8988T (cell line): ENCODE results near the gene MVB12B.

Source experiments
- DNase-seq: peaks from one replicate; pipeline ENCODE4 v3.0.0; 2011

Gene MVB12B

GRCh38 chr9:126331964-126332748 lies 5.5 kb downstream of the MVB12B start:
- DNase-seq = no peak

DNA sequence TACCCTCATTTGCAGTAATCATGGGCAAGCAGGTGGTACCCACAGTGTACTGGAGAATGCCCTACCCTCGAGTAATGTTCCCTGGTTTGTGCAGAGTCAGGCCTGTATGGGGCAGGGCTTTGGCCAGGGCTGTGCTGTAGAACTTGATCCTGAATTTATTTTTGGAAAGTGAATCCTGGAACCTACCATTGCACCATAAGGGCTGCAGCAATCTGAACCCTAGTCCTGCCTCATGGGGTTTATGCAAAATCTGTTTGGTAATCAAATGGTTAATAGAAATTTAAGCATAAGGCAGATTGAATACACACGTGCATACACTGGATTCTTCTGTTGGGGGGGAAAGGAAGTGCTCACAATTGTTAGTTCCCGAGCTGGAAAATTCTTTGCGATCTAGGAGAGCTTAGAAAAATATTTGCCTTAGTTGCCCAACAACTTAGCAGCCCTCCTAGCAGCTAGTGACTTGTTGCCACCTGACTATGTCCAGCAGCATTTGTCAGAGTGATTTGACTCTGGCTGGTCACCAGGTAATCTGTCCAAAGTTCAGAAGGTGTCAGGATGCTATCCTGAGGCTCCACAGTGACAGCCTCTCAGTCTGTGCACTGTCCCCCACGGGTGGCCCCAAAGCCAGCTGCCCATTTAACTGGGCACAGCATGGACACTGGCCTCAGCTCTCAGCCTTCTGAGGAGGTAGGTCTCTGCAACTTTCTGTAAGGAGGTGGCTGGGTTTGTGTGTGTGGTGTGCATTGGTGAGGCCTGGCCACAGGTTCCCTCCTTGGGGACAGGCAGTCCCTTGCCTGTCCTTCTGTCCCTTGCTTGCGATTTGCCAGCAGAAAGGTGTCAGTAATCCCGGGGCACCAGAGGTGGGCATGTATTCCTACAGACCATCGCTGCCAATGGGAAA lies 8.3 kb downstream of the MVB12B start:
- DNase-seq = no peak

- DNase-seq = no peak
These were observed 9.5 kb downstream of the MVB12B start for GRCh38 chr9:126335837-126336735.

DNA sequence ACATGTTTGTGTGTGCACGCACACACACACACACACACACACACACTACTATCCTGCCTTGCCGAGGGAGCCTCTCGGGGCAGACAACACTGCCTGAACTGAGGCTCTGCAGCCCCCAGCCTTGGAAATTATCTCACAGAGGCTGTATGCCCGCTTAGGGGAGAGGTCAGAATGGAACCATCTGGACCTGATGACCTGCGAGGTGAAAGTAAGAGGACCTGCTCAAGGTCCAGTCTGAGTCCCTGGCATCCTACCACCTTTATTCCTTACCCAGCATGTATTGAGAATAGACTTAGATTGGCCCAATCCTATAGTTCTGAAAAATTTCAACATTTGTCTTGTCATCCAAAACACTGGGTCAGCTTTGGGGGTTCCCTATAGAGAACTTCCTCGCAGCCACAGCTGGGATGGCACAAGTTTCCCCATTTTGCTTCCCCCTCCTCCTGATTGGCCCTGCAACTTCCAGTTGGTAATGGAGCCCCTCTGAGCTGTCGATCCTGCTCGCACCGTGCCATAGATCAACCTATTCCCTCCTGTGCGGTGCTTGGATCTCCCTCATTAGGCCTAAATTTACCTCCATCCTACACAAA lies 10.2 kb downstream of the MVB12B start:
- DNase-seq = no peak

- DNase-seq = no peak
These were observed 11.2 kb downstream of the MVB12B start for GRCh38 chr9:126337729-126338372.

DNA sequence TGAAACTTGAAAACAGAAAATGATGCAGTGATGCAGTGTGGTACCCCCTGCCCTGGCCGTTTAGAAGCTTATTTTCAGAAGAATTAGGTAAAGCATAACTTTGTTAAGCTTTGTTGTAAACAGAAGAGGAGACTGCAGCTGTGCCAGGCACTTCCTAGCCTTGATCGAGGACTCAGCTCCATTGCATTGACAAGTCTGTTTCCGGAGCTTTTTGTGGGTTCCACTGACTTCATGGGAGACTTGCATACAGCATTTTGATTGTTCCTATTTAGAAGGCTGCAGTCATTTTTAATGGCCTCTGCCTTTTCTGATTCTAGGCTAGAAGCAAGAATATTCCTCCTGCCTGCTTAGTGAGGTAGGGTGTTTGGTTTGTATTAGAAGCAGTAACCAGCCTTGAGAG lies 12.3 kb downstream of the MVB12B start:
- DNase-seq = no peak

DNA sequence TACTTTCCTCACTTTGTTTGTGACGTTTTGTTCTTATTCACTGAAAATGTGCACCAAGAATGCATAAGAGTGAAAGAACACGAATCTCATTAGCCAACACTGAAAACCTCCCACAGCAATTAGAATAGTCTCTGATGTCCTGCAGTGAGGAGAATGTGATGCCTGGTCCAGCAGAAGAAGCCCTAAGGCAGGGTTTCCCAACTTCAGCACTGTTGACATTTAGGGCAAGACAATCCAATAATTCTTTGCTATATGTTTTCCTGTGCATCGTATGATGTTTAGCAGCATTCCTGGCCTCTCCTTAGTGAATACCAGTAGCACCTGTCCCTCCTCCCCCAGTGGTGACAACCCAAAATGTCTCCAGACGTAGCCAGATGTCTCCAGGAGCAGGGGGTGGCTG lies 14.8 kb downstream of the MVB12B start:
- no peak for DNase-seq

GRCh38 chr9:126341902-126342301 lies 15.3 kb downstream of the MVB12B start:
- DNase-seq = no peak

GRCh38 chr9:126342621-126343031 lies 16.0 kb downstream of the MVB12B start:
- DNase-seq = no peak

DNA sequence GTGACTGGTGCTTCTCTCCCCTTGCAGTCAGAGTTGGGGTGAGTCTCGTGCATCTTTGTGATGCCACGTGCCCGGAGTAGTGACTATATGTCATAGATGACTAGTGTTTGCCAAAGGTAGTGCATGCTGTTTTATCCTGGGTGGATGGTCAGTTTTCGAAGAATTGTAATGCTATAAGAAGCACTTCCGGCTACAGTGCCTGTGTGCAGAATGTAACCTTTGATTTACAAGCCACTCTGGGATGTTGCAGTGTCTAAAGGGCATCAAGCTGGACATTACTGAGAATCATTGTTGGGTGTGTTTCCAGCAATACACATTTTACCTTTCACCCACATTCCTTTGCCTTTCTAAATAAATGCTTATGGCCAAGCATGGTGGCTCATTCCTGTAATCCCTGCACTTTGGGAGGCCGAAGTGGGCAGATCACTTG lies 16.7 kb downstream of the MVB12B start:
- DNase-seq = no peak

DNA sequence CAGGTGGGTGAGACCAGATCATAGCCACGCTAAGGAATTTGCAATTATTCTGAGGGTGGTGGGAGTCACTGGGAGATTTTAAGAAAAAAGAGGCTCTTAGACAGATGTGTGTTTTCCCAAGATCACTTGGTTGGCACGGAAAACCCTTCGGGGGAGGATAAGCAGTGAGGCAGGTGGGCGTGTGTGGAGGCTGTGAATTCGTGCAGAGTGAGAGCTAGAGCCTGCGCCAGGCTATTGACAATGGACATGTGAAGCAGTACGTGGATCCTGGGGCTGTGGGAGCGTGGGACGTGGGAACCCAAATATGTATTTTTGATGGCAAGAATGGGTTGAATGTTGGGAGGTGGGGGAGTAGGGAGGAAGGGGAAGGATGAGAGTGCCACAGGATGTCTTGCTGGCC lies 19.4 kb downstream of the MVB12B start:
- no peak for DNase-seq

GRCh38 chr9:126347093-126347492 lies 20.5 kb downstream of the MVB12B start:
- DNase-seq = no peak

- no peak for DNase-seq
These were observed 21.5 kb downstream of the MVB12B start for GRCh38 chr9:126347911-126348760.

DNA sequence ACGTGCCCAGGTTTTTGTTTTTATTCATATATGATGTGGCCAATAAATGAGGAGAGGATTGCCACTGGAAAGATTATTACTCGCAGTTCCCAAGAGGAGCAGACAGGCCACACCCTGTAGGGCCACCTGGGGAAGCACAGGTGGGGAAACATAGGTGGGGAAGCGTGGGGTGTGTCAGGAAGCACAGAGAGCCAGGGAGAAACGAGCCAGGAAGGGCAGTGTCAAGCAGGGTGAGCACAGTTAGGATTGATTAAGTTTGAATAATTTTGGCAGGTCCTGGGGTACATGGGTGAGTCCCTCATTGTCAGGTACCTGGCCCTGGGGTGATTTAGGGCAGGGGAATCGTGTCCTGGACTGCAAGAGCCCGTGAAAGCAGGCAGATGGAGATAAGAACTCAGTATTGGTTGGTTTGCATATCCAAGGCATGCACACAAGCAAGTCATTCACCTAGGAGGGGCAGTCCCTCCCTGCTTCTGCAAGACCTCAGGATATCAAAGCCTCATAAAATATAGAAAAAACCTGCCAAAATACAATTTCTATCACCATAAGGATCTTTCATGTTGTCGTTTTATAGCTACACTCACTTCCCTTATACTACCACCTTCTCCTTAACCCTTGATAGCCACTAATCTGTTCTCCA lies 22.4 kb downstream of the MVB12B start:
- no peak for DNase-seq

DNA sequence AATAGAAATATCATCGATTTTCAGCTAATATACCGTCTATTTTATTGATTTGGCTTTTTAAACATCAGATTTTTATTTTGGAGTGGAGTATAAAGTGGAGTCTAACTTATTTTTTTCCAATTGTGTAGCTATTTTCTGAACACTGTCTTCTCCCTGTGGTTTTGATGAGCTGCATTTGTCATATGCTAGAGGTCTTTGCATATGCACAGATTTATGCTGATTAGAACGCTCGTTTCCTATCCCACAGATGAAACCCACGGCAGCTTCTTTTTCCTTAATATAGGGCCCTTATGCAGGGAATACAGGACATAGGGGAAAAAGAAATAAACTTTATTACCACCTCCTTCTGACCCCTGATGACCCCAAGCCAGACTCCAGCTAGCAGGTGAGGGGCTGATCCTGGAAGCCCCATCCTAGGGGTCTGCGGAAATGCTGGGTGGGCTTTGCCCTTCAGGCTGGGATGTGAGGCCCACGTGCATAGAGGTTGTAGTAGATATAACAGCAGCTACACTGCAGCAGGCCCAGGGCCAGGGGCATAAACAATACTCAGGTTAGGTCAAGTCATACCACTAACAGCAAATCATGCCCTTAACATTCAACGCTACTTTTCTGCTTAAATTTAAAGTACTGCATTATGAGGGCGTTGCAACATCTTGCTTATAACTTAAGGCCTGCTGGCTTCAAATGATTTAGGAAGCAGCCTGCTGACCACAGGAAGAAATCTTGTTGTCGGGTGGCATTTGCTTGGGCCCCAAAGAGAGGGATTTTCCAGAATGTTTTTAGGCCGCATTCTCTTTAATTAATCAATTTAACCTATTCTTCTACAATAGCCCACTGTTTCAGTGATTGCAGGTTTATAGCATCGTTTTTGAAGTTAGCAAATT lies 28.5 kb downstream of the MVB12B start:
- DNase-seq = no peak

GRCh38 chr9:126357074-126357473 lies 30.4 kb downstream of the MVB12B start:
- DNase-seq = no peak

DNA sequence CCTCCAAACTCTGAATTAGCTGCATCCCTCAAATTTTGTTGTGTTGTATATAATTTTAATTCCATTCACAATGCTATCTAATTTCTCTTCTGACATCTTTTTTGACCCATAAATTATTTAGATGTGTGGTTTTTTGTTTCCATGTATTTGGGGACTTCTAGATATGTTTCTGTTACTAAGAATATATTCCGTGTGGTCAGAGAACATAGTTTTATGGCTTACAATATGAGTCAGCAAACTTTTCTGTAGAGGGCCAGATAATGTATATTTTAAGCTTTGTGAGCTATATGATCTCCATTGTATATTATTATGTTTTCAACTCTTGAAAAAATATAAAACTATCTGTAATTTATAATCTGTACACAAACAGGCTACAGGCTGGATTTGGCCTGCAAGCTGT lies 33.4 kb downstream of the MVB12B start:
- DNase-seq = no peak

DNA sequence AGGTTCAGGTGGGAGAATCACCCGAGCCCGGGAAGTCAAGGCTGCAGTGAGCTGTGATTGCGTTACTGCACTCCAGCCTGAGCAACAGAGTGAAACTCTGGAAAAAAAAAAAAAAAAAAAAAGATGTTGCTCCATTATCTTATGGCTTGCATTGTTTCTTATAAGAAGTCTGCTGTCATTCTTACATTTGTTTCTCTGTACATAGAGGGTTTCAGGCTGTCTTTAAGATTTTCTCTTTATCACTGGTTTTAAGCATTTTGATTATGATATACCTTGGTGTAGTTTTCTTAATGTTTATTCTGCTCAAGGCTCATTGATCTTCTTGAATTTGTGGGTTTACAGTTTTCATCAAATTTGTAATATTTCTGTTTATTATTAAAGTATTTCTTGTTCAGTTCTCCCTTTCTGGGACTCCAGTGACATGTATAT lies 35.2 kb downstream of the MVB12B start:
- no peak for DNase-seq

DNA sequence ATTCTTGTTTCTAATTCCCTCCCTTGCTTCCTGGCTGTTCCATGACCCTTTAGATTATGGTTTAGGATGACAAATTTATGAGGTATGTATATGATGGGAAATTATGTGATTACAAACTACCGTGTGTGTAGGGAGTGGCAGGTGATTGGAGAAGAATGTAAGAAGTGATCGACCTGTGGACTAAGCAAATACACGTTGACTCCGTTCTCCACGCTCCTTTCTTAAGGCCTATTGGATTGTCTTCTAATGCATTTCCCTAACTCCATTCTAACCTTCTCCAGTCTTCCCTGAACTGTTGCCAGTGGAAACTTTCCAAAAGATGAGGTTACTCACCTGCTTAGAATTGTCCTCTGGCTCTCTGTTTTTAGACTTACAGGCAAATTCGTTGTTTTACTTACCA lies 36.6 kb downstream of the MVB12B start:
- no peak for DNase-seq
